HepG2 (cell line): ENCODE measurements around the gene WDR82. TPM values are rescaled to one million over a fixed set of nuclear protein-coding genes. Genes with fewer than 3 reads are reported as not detected.

Experiments used
- ATF1 ChIP-seq: IDR thresholded peaks from 2 replicates; pipeline ENCODE4 v1.6.1; 2016; ENCODE audit warnings: mild to moderate bottlenecking, control low read depth
- DPF2 ChIP-seq: sonication (generic); formaldehyde crosslinking; IDR thresholded peaks from 2 replicates; pipeline ENCODE4 v1.4.0; 2020; ENCODE audit warnings: mild to moderate bottlenecking, low read depth, missing genetic modification reagents, borderline replicate concordance
- GLI4 ChIP-seq: sonication (generic); formaldehyde crosslinking; IDR thresholded peaks from 2 replicates; pipeline ENCODE4 v1.5.1; 2020; ENCODE audit warnings: missing genetic modification reagents, mild to moderate bottlenecking, moderate library complexity, borderline replicate concordance
- GLMP ChIP-seq: sonication (generic); formaldehyde crosslinking; IDR thresholded peaks from 2 replicates; pipeline ENCODE4 v1.9.0; 2021; ENCODE audit warnings: missing genetic modification reagents, mild to moderate bottlenecking, borderline replicate concordance
- HDAC6 ChIP-seq: fragments of 200-600 bp; sonication (generic); IDR thresholded peaks from 2 replicates; pipeline ENCODE4 v1.7.0; 2017; ENCODE audit warnings: mild to moderate bottlenecking, antibody characterized with exemption, low read length, low read depth
- ISL2 ChIP-seq: sonication (generic); formaldehyde crosslinking; IDR thresholded peaks from 2 replicates; pipeline ENCODE4 v1.5.0; 2020; ENCODE audit warnings: missing genetic modification reagents
- JUND ChIP-seq: sonication (generic); formaldehyde crosslinking; IDR thresholded peaks from 2 replicates; pipeline ENCODE4 v1.8.0; 2022; ENCODE audit warnings: mild to moderate bottlenecking, missing genetic modification reagents
- NFYB ChIP-seq: sonication (generic); formaldehyde crosslinking; IDR thresholded peaks from 2 replicates; pipeline ENCODE4 v1.4.0; 2020; ENCODE audit warnings: missing genetic modification reagents
- RELA ChIP-seq: sonication (generic); formaldehyde crosslinking; IDR thresholded peaks from 2 replicates; pipeline ENCODE4 v1.4.0; 2020; ENCODE audit warnings: missing genetic modification reagents
- REXO4 ChIP-seq: sonication (generic); formaldehyde crosslinking; IDR thresholded peaks from 2 replicates; pipeline ENCODE4 v1.8.0; 2022; ENCODE audit warnings: missing genetic modification reagents, mild to moderate bottlenecking, borderline replicate concordance
- STAT5B ChIP-seq: sonication (generic); formaldehyde crosslinking; IDR thresholded peaks from 2 replicates; pipeline ENCODE4 v1.4.0; 2020; ENCODE audit warnings: missing genetic modification reagents
- TERF1 ChIP-seq: sonication (generic); formaldehyde crosslinking; IDR thresholded peaks from 2 replicates; pipeline ENCODE4 v1.8.0; 2022; ENCODE audit warnings: mild to moderate bottlenecking, missing genetic modification reagents, moderate library complexity
- TRIM24 ChIP-seq: sonication (generic); formaldehyde crosslinking; IDR thresholded peaks from 2 replicates; pipeline ENCODE4 v1.8.0; 2022; ENCODE audit warnings: mild to moderate bottlenecking, missing genetic modification reagents
- ZBTB10 ChIP-seq: sonication (generic); formaldehyde crosslinking; IDR thresholded peaks from 2 replicates; pipeline ENCODE4 v1.4.0; 2020; ENCODE audit warnings: missing genetic modification reagents, borderline replicate concordance
- ZBTB43 ChIP-seq: sonication (generic); formaldehyde crosslinking; conservative IDR thresholded peaks from 2 replicates; pipeline ENCODE4 v1.4.0; 2020; ENCODE audit warnings: missing genetic modification reagents
- ZNF143 ChIP-seq: sonication (generic); formaldehyde crosslinking; IDR thresholded peaks from 2 replicates; pipeline ENCODE4 v1.4.0; 2020; ENCODE audit warnings: missing genetic modification reagents
- ZNF432 ChIP-seq: sonication (generic); formaldehyde crosslinking; IDR thresholded peaks from 2 replicates; pipeline ENCODE4 v1.5.0; 2020; ENCODE audit warnings: missing genetic modification reagents, mild to moderate bottlenecking, borderline replicate concordance
- ZNF670 ChIP-seq: sonication (generic); formaldehyde crosslinking; IDR thresholded peaks from 2 replicates; pipeline ENCODE4 v1.8.0; 2022; ENCODE audit warnings: mild to moderate bottlenecking, missing genetic modification reagents, borderline replicate concordance
- ZNF768 ChIP-seq: sonication (generic); formaldehyde crosslinking; IDR thresholded peaks from 2 replicates; pipeline ENCODE4 v1.4.0; 2020; ENCODE audit warnings: missing genetic modification reagents
- ZNF879 ChIP-seq: sonication (generic); formaldehyde crosslinking; IDR thresholded peaks from 2 replicates; pipeline ENCODE4 v1.8.1; 2023; ENCODE audit warnings: missing genetic modification reagents
- polyA plus RNA-seq, 8 experiments: library from polyadenylated mRNA; depleted of rRNA in 3 of 8; stranded (reverse) in 7 of 8; unstranded in 1 of 8; fragments of >200 nt; fragmentation: Illumina TruSeq in 4 of 8; extraction: Trizol in 4 of 8; gene quantifications; 2 replicates each; pipeline versions ENCODE4 v1.2.1 to v1.2.3, GENCODE V29; 2011 to 2016; ENCODE audit warnings: low read depth in 4 of 8, missing spikeins in 1 of 8, mixed read lengths in 1 of 8; ENCODE audit not compliant: insufficient read depth in 1 of 8
- total RNA-seq, 5 experiments: library from RNA; depleted of rRNA; stranded (reverse); fragments of >200 nt; fragmentation: Illumina TruSeq; extraction: Trizol; gene quantifications; 2 replicates each; pipeline ENCODE4 v1.2.3, GENCODE V29; 2016; ENCODE audit warnings: low read depth in 1 of 5

The WDR82 gene
- total and polyA plus RNA-seq, 2 of the 13 experiments (the other 11 are each of a cell fraction or from before 2014, with no cell fraction given), result 39.1 to 59.5 TPM

- TF ChIP-seq TRIM24 (CRISPR knock-in tag) (no peak), NFYB (no peak), GLI4 (CRISPR knock-in tag) (no peak), ISL2 (peak; percentile 62), ZNF432 (CRISPR knock-in tag) (no peak), STAT5B (CRISPR knock-in tag) (no peak), RELA (no peak), GLMP (CRISPR knock-in tag) (no peak), ZBTB10 (CRISPR knock-in tag) (peak; percentile 50; the same call in 1 of the 2 replicates), ZNF143 (CRISPR knock-in tag) (0 out of 2 replicates have a peak, but pooled peaks have one; percentile 34), ZNF768 (CRISPR knock-in tag) (no peak), ZNF670 (CRISPR knock-in tag) (peak; percentile 29; the same call in 1 of the 2 replicates), REXO4 (no peak), ZBTB43 (CRISPR knock-in tag) (0 out of 2 replicates have a peak, but pooled peaks have one; percentile 26), DPF2 (CRISPR knock-in tag) (no peak), JUND (CRISPR knock-in tag) (no peak), ZNF879 (CRISPR knock-in tag) (no peak), ATF1 (CRISPR knock-in tag) (no peak), TERF1 (no peak), HDAC6 (no peak)
Observed at GRCh38 chr3:52238761-52239701, 39.4 kb downstream of the WDR82 start, which contains the start of gene TWF2 (continued).
